Measurements from ENCODE around the gene RPL22. TPM values are rescaled to one million over a fixed set of nuclear protein-coding genes. Genes with fewer than 3 reads are reported as not detected.
A peak's percentile ranks its signal among the peaks of the same experiment; 100 is the strongest.

The RPL22 gene
- total and polyA plus RNA-seq, 2 of the 13 experiments (the other 11 are each of a cell fraction or from before 2014, with no cell fraction given), result 214 to 545 TPM

DNA sequence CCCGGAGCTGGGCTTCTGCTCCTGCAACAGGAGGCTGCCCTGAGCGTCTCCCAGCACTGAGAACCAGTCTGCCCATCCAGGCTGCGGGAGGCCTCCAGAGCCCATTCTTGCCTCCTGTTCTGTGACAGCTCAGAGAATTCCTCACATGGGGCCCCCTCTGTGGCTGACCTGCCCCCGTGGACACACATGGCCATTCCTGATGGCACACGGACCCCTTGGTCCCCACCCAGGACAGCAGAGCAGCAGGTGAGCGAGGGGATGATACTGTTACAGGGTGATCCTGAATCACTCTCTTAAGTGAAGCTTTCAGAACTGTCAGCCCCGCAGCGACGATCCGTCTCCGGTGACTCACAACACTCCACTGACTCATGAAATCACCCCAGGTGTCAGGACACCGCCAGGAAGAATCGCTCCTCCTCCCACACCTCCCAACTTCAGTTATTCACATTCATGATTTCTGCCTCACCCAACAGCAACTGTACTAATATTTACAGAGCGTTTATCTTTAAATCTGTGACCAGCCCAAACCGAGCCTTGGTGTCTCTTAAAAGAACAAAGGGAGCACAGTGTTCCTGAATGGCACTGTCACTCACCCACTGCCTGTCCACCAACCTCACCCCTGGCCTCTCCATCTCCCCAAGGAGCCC, 41.7 kb downstream of the RPL22 start (continued):
- no peak for TF ChIP-seq THAP9 (CRISPR knock-in tag; IDR thresholded peaks at IDR 0.05; ENCODE audit: borderline replicate concordance)
- no peak for TF ChIP-seq ZNF354B (CRISPR knock-in tag; IDR thresholded peaks at IDR 0.05)
- no peak for TF ChIP-seq ETS1 (CRISPR knock-in tag; IDR thresholded peaks at IDR 0.05)
- peak; percentile 33; the same call in 1 of the 2 replicates for TF ChIP-seq NCOA2 (CRISPR knock-in tag; IDR thresholded peaks at IDR 0.05)
- no peak for TF ChIP-seq ZNF414 (CRISPR knock-in tag; IDR thresholded peaks at IDR 0.05)
- no peak for TF ChIP-seq MBD4 (IDR thresholded peaks at IDR 0.05; ENCODE audit: borderline replicate concordance, low read length)
- TF ChIP-seq ZNF253 (CRISPR knock-in tag; IDR thresholded peaks at IDR 0.05; ENCODE audit: borderline replicate concordance), result no peak
- no peak for TF ChIP-seq ZBTB49 (CRISPR knock-in tag; IDR thresholded peaks at IDR 0.05; ENCODE audit: borderline replicate concordance)
- peak; percentile 62 for TF ChIP-seq MIER2 (CRISPR knock-in tag; IDR thresholded peaks at IDR 0.05)
- TF ChIP-seq SALL2 (CRISPR knock-in tag; IDR thresholded peaks at IDR 0.05), result no peak
- no peak for TF ChIP-seq ZNF335 (CRISPR knock-in tag; IDR thresholded peaks at IDR 0.05)
- no peak for TF ChIP-seq ZNF549 (CRISPR knock-in tag; IDR thresholded peaks at IDR 0.05)
- no peak for TF ChIP-seq ZNF224 (CRISPR knock-in tag; IDR thresholded peaks at IDR 0.05)
- TF ChIP-seq ZNF83 (CRISPR knock-in tag; IDR thresholded peaks at IDR 0.05; ENCODE audit: borderline replicate concordance), result no peak
- no peak for TF ChIP-seq REPIN1 (CRISPR knock-in tag; IDR thresholded peaks at IDR 0.05; ENCODE audit: borderline replicate concordance, low read depth)
- TF ChIP-seq ZSCAN5A (CRISPR knock-in tag; IDR thresholded peaks at IDR 0.05; ENCODE audit: borderline replicate concordance), result no peak
- peak; percentile 82 for TF ChIP-seq ATF3 (CRISPR knock-in tag; IDR thresholded peaks at IDR 0.05)
- TF ChIP-seq FOXP4 (CRISPR knock-in tag; IDR thresholded peaks at IDR 0.05), result peak; percentile 50; the same call in 1 of the 2 replicates
